GM19099 (cell line): Measurements from ENCODE around the gene PLA2G2D.

Experiments used
- POLR2A ChIP-seq: IDR thresholded peaks from 3 replicates; pipeline ENCODE4 v1.6.1; 2011; ENCODE audit warnings: low read depth; ENCODE audit not compliant: insufficient read length; ENCODE audit errors: extremely low read depth

The PLA2G2D gene

DNA sequence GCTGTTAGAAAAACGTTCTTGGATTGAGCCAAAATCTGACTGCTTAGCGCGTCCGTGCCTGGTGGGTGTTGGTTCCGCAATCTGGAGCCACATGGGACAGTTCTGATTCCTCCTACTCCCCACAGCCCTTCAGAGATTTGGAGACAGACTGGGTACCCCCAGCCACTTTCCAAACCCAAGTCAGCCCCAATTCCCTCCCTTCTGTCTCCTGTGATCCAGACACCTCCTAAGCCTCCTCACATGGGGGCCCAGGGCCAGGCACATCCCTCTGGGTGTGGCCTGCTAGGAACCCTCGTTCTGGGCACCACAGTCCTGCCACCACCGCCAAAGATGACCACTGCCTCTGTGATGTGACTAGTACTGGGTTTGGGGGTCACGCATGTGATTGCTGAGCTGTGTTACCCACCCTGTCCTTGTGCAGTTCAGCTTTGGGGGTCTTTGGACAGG is 44.6 kb downstream of the PLA2G2D start:
- TF ChIP-seq POLR2A, result no peak

DNA sequence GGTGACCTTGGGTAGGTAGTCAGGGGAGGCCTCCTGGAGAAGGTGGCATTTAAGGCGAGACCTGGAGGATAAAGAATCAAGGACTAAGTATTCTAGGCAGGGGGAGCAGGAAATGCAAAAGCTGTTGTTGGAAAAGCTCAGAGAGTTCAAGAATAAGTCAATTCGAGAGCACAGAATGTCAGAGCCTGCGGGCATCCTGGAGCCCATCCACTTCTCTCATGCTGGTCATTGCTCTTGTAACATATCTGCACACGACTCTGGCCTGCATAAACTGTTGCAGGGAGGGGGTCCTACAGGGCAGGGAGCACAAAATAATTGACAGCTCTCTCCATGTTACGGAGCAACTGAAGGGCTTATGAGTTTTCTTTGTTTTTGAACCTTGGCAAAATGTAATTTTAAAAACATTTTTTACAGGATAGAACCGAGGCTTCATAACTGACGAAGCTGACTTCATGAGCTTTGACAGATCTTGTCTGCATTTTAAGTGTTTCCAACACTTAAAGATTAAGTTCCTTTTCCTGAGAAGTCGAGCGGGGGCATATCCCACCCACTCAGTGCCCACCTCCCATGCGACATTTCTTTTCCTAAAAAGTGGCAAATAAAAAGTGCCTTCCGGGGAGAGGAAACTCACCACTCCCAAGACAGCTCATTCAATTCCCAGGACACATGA is 45.1 kb downstream of the PLA2G2D start:
- TF ChIP-seq POLR2A, result no peak

DNA sequence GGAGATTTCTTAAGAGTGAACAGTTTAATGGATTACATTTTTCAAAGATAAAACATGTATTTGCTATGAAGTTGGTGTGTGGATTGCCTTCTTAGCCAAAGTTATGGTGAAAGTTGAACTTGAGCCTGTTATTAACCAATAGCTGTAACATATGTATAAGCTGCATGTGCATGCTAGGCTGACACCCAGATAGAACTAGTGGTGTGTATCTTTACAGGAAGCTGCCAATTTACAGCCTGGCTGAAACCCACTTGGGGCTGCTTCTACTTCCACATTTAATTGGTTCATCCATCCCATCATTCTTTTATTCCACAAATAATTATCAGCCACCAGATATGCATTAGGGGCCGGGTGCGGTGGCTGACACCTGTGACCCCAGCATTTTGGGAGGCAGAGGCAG is 46.1 kb downstream of the PLA2G2D start:
- no peak for TF ChIP-seq POLR2A

DNA sequence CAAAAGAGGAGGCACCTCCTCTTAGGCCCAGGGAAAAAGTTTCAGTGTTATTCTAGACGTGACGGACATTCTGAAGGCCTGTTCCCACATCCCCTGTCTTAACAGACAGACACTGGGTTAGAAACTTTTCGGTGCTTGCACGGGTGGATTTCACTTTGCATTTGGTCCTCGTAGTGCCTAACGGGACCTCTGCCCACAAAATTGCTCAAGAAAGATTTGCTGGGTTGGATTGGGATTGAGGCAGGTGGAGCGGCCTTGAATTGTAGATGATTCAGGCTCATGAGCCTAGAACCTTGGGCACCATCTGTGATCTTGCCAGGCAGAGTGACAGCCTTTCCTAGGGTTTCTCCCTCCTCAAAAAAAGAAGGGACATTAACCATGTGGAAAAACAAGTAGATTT is 46.6 kb downstream of the PLA2G2D start:
- TF ChIP-seq POLR2A, result no peak

DNA sequence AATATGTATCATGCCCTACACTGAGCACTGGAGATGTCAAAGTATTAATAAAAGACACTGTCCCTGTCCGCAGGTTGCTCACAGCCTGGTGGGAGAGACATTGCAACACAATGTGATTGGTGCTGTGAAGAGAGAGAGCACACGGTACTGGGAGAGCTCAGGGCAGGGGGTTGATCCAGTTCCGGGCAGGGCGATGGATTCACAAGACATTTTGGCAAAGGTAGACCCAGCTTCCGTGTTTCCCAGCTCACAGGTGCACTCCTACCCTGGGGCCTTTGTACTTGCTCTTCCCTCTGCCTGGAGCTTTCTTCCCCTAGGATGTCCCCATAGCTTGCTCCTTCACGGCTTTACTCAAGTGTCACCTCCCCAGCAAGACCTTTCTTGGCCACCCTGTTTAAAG is 47.9 kb downstream of the PLA2G2D start:
- TF ChIP-seq POLR2A, result no peak

DNA sequence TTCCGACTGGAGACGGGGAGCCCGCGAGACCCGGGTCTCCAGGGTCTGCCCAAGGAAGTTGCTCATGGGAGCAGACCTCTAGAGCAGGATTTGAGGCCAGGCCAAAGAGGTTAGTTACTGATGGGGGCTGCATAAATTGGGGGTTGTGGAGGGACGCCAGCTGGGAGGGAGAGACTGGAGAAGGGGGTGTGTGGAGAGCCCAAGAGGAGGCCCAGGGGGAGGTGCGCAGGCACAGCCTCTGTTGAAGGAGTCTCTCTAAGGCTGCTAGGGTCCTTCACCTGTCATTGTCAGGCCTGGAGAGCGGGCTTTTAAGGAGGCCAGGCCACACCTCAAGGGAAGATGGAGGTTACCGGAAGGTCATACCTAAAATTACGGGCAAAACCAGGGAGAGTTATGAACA is 49.0 kb downstream of the PLA2G2D start:
- no peak for TF ChIP-seq POLR2A

DNA sequence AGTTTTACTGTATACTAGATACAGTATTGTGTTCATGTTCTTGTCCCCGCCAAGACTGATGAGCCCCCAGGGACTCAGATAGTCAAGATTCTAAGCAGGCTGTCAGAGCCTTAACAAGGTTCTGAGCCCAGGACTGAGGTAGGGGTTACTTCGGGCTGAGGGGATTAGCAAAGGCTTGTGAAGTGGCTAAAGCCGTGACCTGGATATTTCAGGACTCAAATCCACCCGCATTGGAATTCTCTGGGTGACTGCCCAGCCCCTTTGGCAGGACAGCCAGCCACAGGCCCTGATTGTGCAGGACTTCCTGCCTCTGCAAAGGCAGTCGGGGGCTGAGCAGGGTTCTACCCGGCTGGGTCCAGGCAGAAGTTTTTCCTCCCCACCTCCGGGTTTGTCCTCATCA is 49.5 kb downstream of the PLA2G2D start, which contains the start of gene PLA2G5:
TSS of gene PLA2G5 (plus strand) at position 321 of the 400 bp plus-strand sequence. CDS start 14,637 bp downstream, outside the sequence.
- no peak for TF ChIP-seq POLR2A

DNA sequence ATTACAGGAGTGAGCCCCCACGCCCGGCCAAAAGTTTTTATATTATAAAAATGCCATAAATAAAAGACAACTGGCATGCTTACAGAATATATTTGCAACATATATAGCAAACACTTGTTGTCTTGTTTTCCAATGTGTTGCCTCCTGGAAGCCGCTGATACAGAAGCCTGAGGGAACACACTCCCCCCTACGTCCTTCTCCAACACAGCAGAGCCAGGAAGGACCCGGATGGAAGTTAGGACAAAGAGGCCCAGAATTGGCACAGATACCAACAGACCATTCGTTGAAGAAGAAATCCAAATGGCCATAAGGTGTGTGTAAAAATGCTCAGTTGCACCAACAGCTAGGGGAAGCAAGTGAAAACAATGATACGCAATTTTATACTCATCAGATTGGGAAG is 50.6 kb downstream of the PLA2G2D start:
- no peak for TF ChIP-seq POLR2A

DNA sequence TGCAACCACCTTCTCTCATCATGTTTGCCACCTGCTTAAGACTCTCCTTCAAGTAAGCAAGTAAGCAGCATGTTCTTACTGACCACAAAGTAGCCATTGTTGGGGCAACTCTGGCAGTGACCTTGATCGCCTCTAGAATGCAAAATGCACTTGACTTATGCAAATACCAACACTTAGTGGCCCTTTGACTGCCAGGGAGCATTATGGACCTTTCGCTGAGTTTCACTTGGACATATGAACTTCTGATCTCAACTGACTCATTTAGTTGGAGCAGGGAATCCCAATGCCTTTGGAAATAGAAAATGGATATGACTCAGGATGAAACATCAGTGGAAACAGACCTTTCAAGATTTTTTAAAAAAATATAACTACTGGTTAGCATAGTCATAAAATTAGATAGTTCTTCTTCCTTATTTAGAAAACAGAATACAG is 55.5 kb downstream of the PLA2G2D start:
- no peak for TF ChIP-seq POLR2A
